ENCODE results near the gene SORBS1.

The SORBS1 gene

DNA sequence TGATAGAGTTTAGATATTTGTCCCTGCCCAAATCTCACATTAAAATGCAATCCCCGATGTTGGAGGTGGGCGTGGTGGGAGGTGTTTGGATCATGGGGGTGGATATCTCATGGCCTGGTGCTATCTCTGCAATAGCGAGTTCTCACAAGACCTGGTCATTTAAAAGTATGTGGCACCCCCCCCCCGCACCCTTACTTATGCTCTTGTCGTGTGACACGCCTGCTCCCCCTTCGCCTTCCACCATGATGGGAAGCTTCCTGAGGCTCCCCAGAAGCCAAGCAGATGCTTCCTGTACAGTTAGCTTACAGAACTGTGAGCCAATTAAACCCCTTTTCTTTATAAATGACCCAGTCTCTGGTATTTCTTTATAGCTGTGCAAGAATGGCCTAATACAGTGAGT, 118.8 kb downstream of the SORBS1 start:
- peak overlapping the region; percentile 80 to 91 for H3K27ac ChIP-seq
- H3K4me3 ChIP-seq = no peak overlapping the region
- TF ChIP-seq CTCF (IDR thresholded peaks at IDR 0.05) = no peak
- no peaks in the 10 kb centered on the region for H3K27me3 ChIP-seq
- peaks cover 0 to 100% (median 83%) of the 10 kb centered on the region in 4 donors for H3K4me1 ChIP-seq
- DNase-seq = no peak
- peaks cover 23 to 34% (median 31%) of the 10 kb centered on the region in 3 donors for H3K36me3 ChIP-seq
- H3K9me3 ChIP-seq = no peaks in the 10 kb centered on the region
- intact Hi-C loops (cut with DNase I; ENCODE audit: low total_unique reads) = no loop called here

GRCh38 chr10:95441547-95441923, 119.6 kb downstream of the SORBS1 start:
- TF ChIP-seq CTCF (IDR thresholded peaks at IDR 0.05) = no peak
- Histone ChIP-seq H3K9me3 (no peaks in the 10 kb centered on the region), H3K4me1 (peaks cover 0 to 100% (median 78%) of the 10 kb centered on the region in 4 donors), H3K4me3 (no peak overlapping the region), H3K27me3 (no peaks in the 10 kb centered on the region), H3K36me3 (peaks cover 31 to 42% (median 39%) of the 10 kb centered on the region in 3 donors), H3K27ac (peak overlapping the region; percentile 80 to 91)
- intact Hi-C loops (cut with DNase I; ENCODE audit: low total_unique reads) = no loop called here
- no peak for DNase-seq

- H3K4me1 ChIP-seq = peaks cover 0 to 100% (median 77%) of the 10 kb centered on the region in 4 donors
- H3K9me3 ChIP-seq = no peaks in the 10 kb centered on the region
- H3K4me3 ChIP-seq = no peak overlapping the region
- intact Hi-C loops (cut with DNase I; ENCODE audit: low total_unique reads) = no loop called here
- peaks cover 37 to 48% (median 45%) of the 10 kb centered on the region in 3 donors for H3K36me3 ChIP-seq
- no peak for DNase-seq
- no peaks in the 10 kb centered on the region for H3K27me3 ChIP-seq
- TF ChIP-seq CTCF (IDR thresholded peaks at IDR 0.05) = no peak
- H3K27ac ChIP-seq = peak overlapping the region; percentile 80 to 91
Observed at GRCh38 chr10:95440756-95441546, 120.2 kb downstream of the SORBS1 start.

DNA sequence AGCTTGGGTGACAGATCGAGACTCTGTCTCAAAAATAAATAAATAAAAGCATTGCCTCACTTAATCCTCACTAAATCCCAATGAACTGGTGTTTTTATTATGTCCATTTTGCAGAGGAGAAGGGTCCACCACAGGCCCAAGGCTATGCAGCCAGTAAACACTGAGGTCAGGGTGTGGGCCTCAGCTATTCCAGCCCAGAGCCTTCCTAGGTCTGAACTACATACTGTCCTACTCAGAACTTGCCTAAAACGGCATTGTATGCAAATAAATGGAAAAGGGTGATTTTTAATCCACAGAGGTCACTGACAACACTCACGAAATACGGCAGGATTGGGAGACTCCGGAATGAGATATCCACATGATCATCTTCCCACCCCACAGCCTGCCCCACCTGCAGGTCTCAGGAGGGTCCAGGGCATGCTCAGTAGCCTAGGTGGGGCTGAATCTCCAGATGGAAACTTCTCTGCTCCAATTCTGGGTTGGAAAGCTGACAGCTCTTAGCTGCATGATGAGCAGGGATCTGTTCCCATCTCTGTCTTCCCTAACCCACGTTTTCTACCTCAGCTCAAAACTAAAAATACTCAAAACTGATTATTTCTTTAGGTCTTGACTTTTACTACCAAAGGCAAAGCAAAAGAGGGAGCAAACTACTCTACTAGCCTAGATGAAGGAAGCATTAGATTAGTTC, 121.0 kb downstream of the SORBS1 start:
- peak overlapping the region; percentile 80 to 91 for H3K27ac ChIP-seq
- intact Hi-C loops (cut with DNase I; ENCODE audit: low total_unique reads) = no loop called here
- H3K36me3 ChIP-seq = peaks cover 45 to 56% (median 53%) of the 10 kb centered on the region in 3 donors
- H3K9me3 ChIP-seq = no peaks in the 10 kb centered on the region
- no peak overlapping the region for H3K4me3 ChIP-seq
- H3K27me3 ChIP-seq = no peaks in the 10 kb centered on the region
- no peak for DNase-seq
- H3K4me1 ChIP-seq = peaks cover 0 to 100% (median 78%) of the 10 kb centered on the region in 4 donors
- TF ChIP-seq CTCF (IDR thresholded peaks at IDR 0.05) = no peak

DNA sequence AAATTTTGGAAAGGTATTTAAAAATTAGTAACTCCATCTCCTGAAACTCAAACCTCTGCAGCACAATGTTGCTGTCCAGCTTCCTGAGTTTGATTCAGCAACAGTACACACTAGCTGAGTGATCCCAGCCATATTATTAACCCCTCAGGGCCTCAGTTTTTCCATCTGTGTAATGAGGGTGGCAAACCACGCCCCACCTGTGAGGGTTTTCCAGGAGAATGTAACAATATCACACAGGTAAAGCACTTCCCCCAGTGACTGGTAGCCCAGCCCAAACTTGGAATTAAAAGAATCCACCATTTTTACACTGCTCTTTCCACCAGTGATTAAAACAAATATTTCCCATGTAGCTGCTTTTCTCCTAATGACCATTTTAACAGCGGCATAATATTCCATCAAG, 122.4 kb downstream of the SORBS1 start:
- no peak for TF ChIP-seq CTCF (IDR thresholded peaks at IDR 0.05)
- Histone ChIP-seq H3K9me3 (no peaks in the 10 kb centered on the region), H3K4me1 (peaks cover 0 to 100% (median 76%) of the 10 kb centered on the region in 4 donors), H3K4me3 (no peak overlapping the region), H3K27ac (peak overlapping the region; percentile 80 to 91), H3K36me3 (peaks cover 53 to 68% (median 67%) of the 10 kb centered on the region in 3 donors), H3K27me3 (no peaks in the 10 kb centered on the region)
- intact Hi-C loops (cut with DNase I; ENCODE audit: low total_unique reads) = loop anchor here (5.0 kb wide), 1 partner anchor 114 kb away; no protein-coding TSS in a partner anchor
- DNase-seq = no peak
